Stimulated activated CD4-positive, alpha-beta T cell treated with anti-CD3 and anti-CD28 coated beads, Interleukin-15, amount 100 ng/mL, for 24 hours (primary cell): Measurements from ENCODE around the gene MSRB1.
"Not testable (repeated sequence)": the region's sequence is repeated elsewhere in the genome, so short reads cannot be mapped to it uniquely, and the experiment has no call there.

Experiments
- DNase-seq: peaks from one replicate; pipeline ENCODE4 v3.0.0-alpha.2; 2020

The MSRB1 gene

GRCh38 chr16:1915732-1916639 lies 27.0 kb downstream of the MSRB1 start:
- DNase-seq, result no peak

GRCh38 chr16:1914988-1915387 lies 28.0 kb downstream of the MSRB1 start:
- no peak for DNase-seq

GRCh38 chr16:1914084-1914608 lies 28.9 kb downstream of the MSRB1 start:
- no peak for DNase-seq

- DNase-seq, result no peak
These were observed 29.5 kb downstream of the MSRB1 start for GRCh38 chr16:1913327-1914083.

GRCh38 chr16:1912215-1912543 lies 30.8 kb downstream of the MSRB1 start:
- DNase-seq, result no peak

- DNase-seq, result no peak
These were observed 31.4 kb downstream of the MSRB1 start for GRCh38 chr16:1911467-1912214.

GRCh38 chr16:1909561-1910231 lies 33.3 kb downstream of the MSRB1 start:
- DNase-seq, result no peak

GRCh38 chr16:1908983-1909382 lies 34.0 kb downstream of the MSRB1 start:
- no peak for DNase-seq

GRCh38 chr16:1908184-1908583 lies 34.8 kb downstream of the MSRB1 start:
- no peak for DNase-seq

- no peak for DNase-seq
These were observed 35.7 kb downstream of the MSRB1 start for GRCh38 chr16:1907226-1907860.

- DNase-seq, result no peak
These were observed 36.2 kb downstream of the MSRB1 start for GRCh38 chr16:1906846-1907165.

- DNase-seq, result no peak
These were observed 36.7 kb downstream of the MSRB1 start for GRCh38 chr16:1906055-1906845.

GRCh38 chr16:1903845-1904840 lies 38.9 kb downstream of the MSRB1 start:
- DNase-seq, result no peak

- DNase-seq, result no peak
These were observed 39.8 kb downstream of the MSRB1 start for GRCh38 chr16:1903220-1903574.

- no peak for DNase-seq
These were observed 40.3 kb downstream of the MSRB1 start for GRCh38 chr16:1902547-1903219.

GRCh38 chr16:1900452-1900774 lies 42.6 kb downstream of the MSRB1 start:
- no peak for DNase-seq

- DNase-seq, result no peak
These were observed 43.2 kb downstream of the MSRB1 start for GRCh38 chr16:1899641-1900451.

GRCh38 chr16:1897692-1898091 lies 45.3 kb downstream of the MSRB1 start:
- not testable (repeated sequence) for DNase-seq
